H9 (cell line): ENCODE measurements around the gene DTD1. TPM values are rescaled to one million over a fixed set of nuclear protein-coding genes. Genes with fewer than 3 reads are reported as not detected.

ENCODE experiments used
- DNase-seq: peaks from one replicate; pipeline ENCODE4 v3.0.0-alpha.2; 2017
- H2AFZ ChIP-seq: one replicate; pipeline ENCODE4 v1.6.1; 2013; ENCODE audit warnings: mild to moderate bottlenecking, low read length, control low read depth, moderate library complexity
- H2AK5ac ChIP-seq: 2 replicates; pipeline ENCODE4 v1.6.1; 2013; ENCODE audit warnings: low read length, control low read depth, mixed read lengths; ENCODE audit not compliant: insufficient read length
- H2BK120ac ChIP-seq: one replicate; pipeline ENCODE4 v1.6.1; 2013; ENCODE audit warnings: low read depth, mild to moderate bottlenecking, low read length, control low read depth, inconsistent platforms; ENCODE audit not compliant: poor library complexity, severe bottlenecking
- H2BK12ac ChIP-seq: 2 replicates; pipeline ENCODE4 v1.6.1; 2013; ENCODE audit warnings: low read length, control low read depth, mixed read lengths, low read depth; ENCODE audit not compliant: insufficient read length
- H2BK15ac ChIP-seq: 2 replicates; pipeline ENCODE4 v1.6.1; 2013; ENCODE audit warnings: low read depth, low read length, control low read depth
- H2BK20ac ChIP-seq: one replicate; pipeline ENCODE4 v1.6.1; 2013; ENCODE audit warnings: low read depth, mild to moderate bottlenecking, low read length, control low read depth, inconsistent platforms; ENCODE audit not compliant: poor library complexity, severe bottlenecking
- H2BK5ac ChIP-seq: 2 replicates; pipeline ENCODE4 v1.6.1; 2013; ENCODE audit warnings: low read length, control low read depth, mixed read lengths; ENCODE audit not compliant: insufficient read length
- H3K14ac ChIP-seq: 2 replicates; pipeline ENCODE4 v1.6.1; 2013; ENCODE audit warnings: low read length, control low read depth; ENCODE audit not compliant: insufficient read depth
- H3K18ac ChIP-seq: 2 replicates; pipeline ENCODE4 v1.6.1; 2013; ENCODE audit warnings: low read depth, mild to moderate bottlenecking, mixed read lengths, low read length, control low read depth; ENCODE audit not compliant: insufficient read length
- H3K23ac ChIP-seq: 2 replicates; pipeline ENCODE4 v1.6.1; 2013; ENCODE audit warnings: low read length, control low read depth, mixed read lengths, low read depth; ENCODE audit not compliant: insufficient read length
- H3K23me2 ChIP-seq: 2 replicates; pipeline ENCODE4 v1.6.1; 2013; ENCODE audit warnings: low read depth, mild to moderate bottlenecking, mixed read lengths, low read length, control low read depth; ENCODE audit not compliant: insufficient read length, poor library complexity, severe bottlenecking
- H3K27ac ChIP-seq: 2 replicates; pipeline ENCODE4 v1.5.1; 2013; ENCODE audit warnings: low read length, control low read depth, mixed read lengths, low read depth; ENCODE audit not compliant: insufficient read length
- H3K27me3 ChIP-seq: 2 replicates; pipeline ENCODE4 v1.6.1; 2013; ENCODE audit warnings: low read length, control low read depth, inconsistent platforms; ENCODE audit not compliant: insufficient read depth
- H3K4ac ChIP-seq: 2 replicates; pipeline ENCODE4 v1.6.1; 2013; ENCODE audit warnings: low read depth, mild to moderate bottlenecking, control low read depth, inconsistent platforms, low read length, moderate library complexity
- H3K4me1 ChIP-seq: 2 replicates; pipeline ENCODE4 v1.6.1; 2013; ENCODE audit warnings: low read length, control low read depth, inconsistent platforms; ENCODE audit not compliant: insufficient read depth
- H3K4me2 ChIP-seq: 2 replicates; pipeline ENCODE4 v1.6.1; 2013; ENCODE audit warnings: low read length, control low read depth, mixed read lengths; ENCODE audit not compliant: insufficient read length, insufficient read depth
- H3K56ac ChIP-seq: 2 replicates; pipeline ENCODE4 v1.6.1; 2013; ENCODE audit warnings: low read depth, mild to moderate bottlenecking, mixed read lengths, low read length, control low read depth; ENCODE audit not compliant: insufficient read length
- H3K79me1 ChIP-seq: 2 replicates; pipeline ENCODE4 v1.6.1; 2013; ENCODE audit warnings: low read depth, mild to moderate bottlenecking, moderate library complexity, low read length, control low read depth, inconsistent platforms; ENCODE audit not compliant: insufficient read depth, poor library complexity, severe bottlenecking
- H3K79me2 ChIP-seq: 2 replicates; pipeline ENCODE4 v1.6.1; 2013; ENCODE audit warnings: low read length, control low read depth, inconsistent platforms; ENCODE audit not compliant: insufficient read depth
- H3K9ac ChIP-seq: 2 replicates; pipeline ENCODE4 v1.6.1; 2013; ENCODE audit warnings: low read length, control low read depth, mixed read lengths; ENCODE audit not compliant: insufficient read length; ENCODE audit errors: extremely low read depth
- H3K9me3 ChIP-seq: one replicate; pipeline ENCODE4 v1.6.1; 2013; ENCODE audit warnings: low read depth, low read length, inconsistent platforms; ENCODE audit not compliant: control insufficient read depth
- H3T11ph ChIP-seq: one replicate; pipeline ENCODE4 v1.6.1; 2013; ENCODE audit warnings: mild to moderate bottlenecking, low read length, control low read depth, inconsistent platforms
- H4K20me1 ChIP-seq: one replicate; pipeline ENCODE4 v1.6.1; 2013; ENCODE audit not compliant: control insufficient read depth, insufficient read length, insufficient read depth
- H4K5ac ChIP-seq: 2 replicates; pipeline ENCODE4 v1.6.1; 2013; ENCODE audit warnings: low read depth, mild to moderate bottlenecking, mixed read lengths, low read length, control low read depth; ENCODE audit not compliant: insufficient read length
- H4K8ac ChIP-seq: replicated peaks from 2 replicates; pipeline ENCODE4 v1.6.1; 2013; ENCODE audit warnings: low read length, control low read depth, mixed read lengths, low read depth; ENCODE audit not compliant: insufficient read length
- H4K91ac ChIP-seq: 2 replicates; pipeline ENCODE4 v1.6.1; 2013; ENCODE audit warnings: low read depth, mild to moderate bottlenecking, moderate library complexity, mixed read lengths, low read length, control low read depth; ENCODE audit not compliant: insufficient read length
- H3K27ac Mint-ChIP-seq, 3 experiments: 2 replicates in 2 of 3; 3 replicates in 1 of 3; pipeline ENCODE4 v1.8.0; 2020 to 2021; ENCODE audit warnings: mixed read lengths in 3 of 3, mild to moderate bottlenecking in 1 of 3, moderate library complexity in 1 of 3
- H3K27me3 Mint-ChIP-seq: 2 replicates; pipeline ENCODE4 v1.8.0; 2021; ENCODE audit warnings: low read depth, mild to moderate bottlenecking, moderate library complexity, mixed read lengths
- H3K36me3 Mint-ChIP-seq, 3 experiments: 2 replicates in 2 of 3; 3 replicates in 1 of 3; pipeline ENCODE4 v1.8.0; 2020 to 2021; ENCODE audit warnings: low read depth in 3 of 3, mixed read lengths in 3 of 3; ENCODE audit not compliant: insufficient read depth in 1 of 3
- H3K4me1 Mint-ChIP-seq, 2 experiments: 2 replicates each; pipeline ENCODE4 v1.8.0; 2020; ENCODE audit warnings: mixed read lengths in 2 of 2
- H3K4me3 Mint-ChIP-seq, 2 experiments: 2 replicates in 1 of 2; 3 replicates in 1 of 2; pipeline ENCODE4 v1.8.0; 2020 to 2021; ENCODE audit warnings: mild to moderate bottlenecking in 2 of 2, mixed read lengths in 2 of 2, moderate library complexity in 1 of 2
- H3K9me3 Mint-ChIP-seq, 2 experiments: 2 replicates in 1 of 2; 3 replicates in 1 of 2; pipeline ENCODE4 v1.8.0; 2020; ENCODE audit warnings: mild to moderate bottlenecking in 2 of 2, mixed read lengths in 2 of 2, moderate library complexity in 1 of 2
- CTCF ChIP-seq: fragments of 200-600 bp; sonication (generic); conservative IDR thresholded peaks from 3 replicates; pipeline ENCODE4 v1.8.0; 2021; ENCODE audit warnings: antibody characterized with exemption, mild to moderate bottlenecking
- WGBS: extraction: QIAGEN DNeasy Blood & Tissue Kit; methylation state at CpG from one replicate; pipeline ENCODE4 v1.1.7; 2013; ENCODE audit warnings: missing lambda C conversion rate, low lambda C conversion rate, mixed read lengths; ENCODE audit not compliant: insufficient read length; ENCODE audit errors: extremely low coverage; 5-methylcytosine and 5-hydroxymethylcytosine counted together
- total RNA-seq: library from RNA; stranded (reverse); gene quantifications from 2 replicates; pipeline ENCODE4 v1.2.1, GENCODE V29; 2021

The DTD1 gene
- total RNA-seq, 1 experiment from 2014 or later: 62.0 TPM

- no peak overlapping the region for H2BK15ac ChIP-seq
- H4K20me1 ChIP-seq: no peaks in the 10 kb centered on the region
- H3K9ac ChIP-seq: no peak overlapping the region
- no peak overlapping the region for H3K27ac ChIP-seq
- H3K56ac ChIP-seq: no peak overlapping the region
- H3K9me3 Mint-ChIP-seq: no peaks in the 10 kb centered on the region; a peak in 1 of 5 replicates
- H2BK120ac ChIP-seq: no peak overlapping the region
- no peak for TF ChIP-seq CTCF
- no peaks in the 10 kb centered on the region for H3K27me3 ChIP-seq
- H4K5ac ChIP-seq: no peak overlapping the region
- H2BK20ac ChIP-seq: no peak overlapping the region
- no peak for DNase-seq
- H4K8ac ChIP-seq: no peak overlapping the region
- no peaks in the 10 kb centered on the region for H3K79me1 ChIP-seq
- no peaks in the 10 kb centered on the region for H3K36me3 Mint-ChIP-seq
- no peak overlapping the region for H2AFZ ChIP-seq
- H3K4me2 ChIP-seq: no peak overlapping the region
- peaks cover 9% of the 10 kb centered on the region for H3K27me3 Mint-ChIP-seq
- WGBS: no CpG with 5 or more reads among the region's 9 CpGs
- no peaks in the 10 kb centered on the region for H3K79me2 ChIP-seq
- H2BK12ac ChIP-seq: no peak overlapping the region
- no peaks in the 10 kb centered on the region for H3K4me1 ChIP-seq
- no peak overlapping the region for H3T11ph ChIP-seq
- no peaks in the 10 kb centered on the region for H3K9me3 ChIP-seq
- H3K23ac ChIP-seq: no peak overlapping the region
- no peak overlapping the region for H3K4me3 Mint-ChIP-seq
- peaks cover 0 to 3% of the 10 kb centered on the region in 2 experiments; a peak in 1 of 4 replicates for H3K4me1 Mint-ChIP-seq
- no peaks in the 10 kb centered on the region for H3K23me2 ChIP-seq
- no peak overlapping the region for H2AK5ac ChIP-seq
- H2BK5ac ChIP-seq: no peak overlapping the region
- no peak overlapping the region for H3K18ac ChIP-seq
- no peak overlapping the region for H4K91ac ChIP-seq
- no peak overlapping the region for H3K14ac ChIP-seq
- no peak overlapping the region for H3K4ac ChIP-seq
- H3K27ac Mint-ChIP-seq: no peak overlapping the region
Observed at GRCh38 chr20:18780385-18781130, 192.7 kb downstream of the DTD1 start.
